HepG2 (cell line): ENCODE measurements around the gene ACOT8. TPM values are rescaled to one million over a fixed set of nuclear protein-coding genes. Genes with fewer than 3 reads are reported as not detected.

Source experiments
- ATF7 ChIP-seq, 2 experiments: fragments of 450-650 bp in 1 of 2; sonication (generic) in 1 of 2; formaldehyde crosslinking in 1 of 2; IDR thresholded peaks; 2 replicates each; pipeline versions ENCODE4 v1.4.0 to v1.6.1; 2016 to 2020; ENCODE audit warnings: antibody characterized with exemption in 1 of 2, mild to moderate bottlenecking in 1 of 2, missing genetic modification reagents in 1 of 2
- CREB3 ChIP-seq: sonication (generic); formaldehyde crosslinking; IDR thresholded peaks from 2 replicates; pipeline ENCODE4 v1.5.0; 2020; ENCODE audit warnings: missing genetic modification reagents
- DRAP1 ChIP-seq: IDR thresholded peaks from 2 replicates; pipeline ENCODE4 v1.6.1; 2016; ENCODE audit warnings: missing genetic modification reagents, missing compliant biosample characterization
- KAT7 ChIP-seq: IDR thresholded peaks from 2 replicates; pipeline ENCODE4 v1.6.1; 2018; ENCODE audit warnings: borderline replicate concordance, missing compliant biosample characterization
- KDM4B ChIP-seq: sonication (generic); formaldehyde crosslinking; IDR thresholded peaks from 2 replicates; pipeline ENCODE4 v1.4.0; 2020; ENCODE audit warnings: missing genetic modification reagents
- MEIS1 ChIP-seq: sonication (generic); formaldehyde crosslinking; IDR thresholded peaks from 2 replicates; pipeline ENCODE4 v1.9.0; 2021; ENCODE audit warnings: mild to moderate bottlenecking, missing genetic modification reagents, moderate library complexity, borderline replicate concordance
- POLR2AphosphoS5 ChIP-seq: IDR thresholded peaks from 2 replicates; pipeline ENCODE4 v1.6.1; 2012; ENCODE audit warnings: low read depth, low read length
- PRDM10 ChIP-seq: sonication (generic); formaldehyde crosslinking; IDR thresholded peaks from 2 replicates; pipeline ENCODE4 v1.4.0; 2020; ENCODE audit warnings: low read depth, missing genetic modification reagents
- PRPF4 ChIP-seq: fragments of 200-400 bp; formaldehyde crosslinking; IDR thresholded peaks from 2 replicates; pipeline ENCODE4 v1.6.1; 2016; ENCODE audit warnings: low read length, low read depth; ENCODE audit not compliant: poor library complexity, severe bottlenecking
- RCOR2 ChIP-seq: IDR thresholded peaks from 2 replicates; pipeline ENCODE4 v1.6.1; 2016; ENCODE audit warnings: missing biosample characterization, missing genetic modification reagents
- SIN3B ChIP-seq: fragments of 150-350 bp; IDR thresholded peaks from 2 replicates; pipeline ENCODE4 v1.6.1; 2014; ENCODE audit warnings: low read length
- ZBTB34 ChIP-seq: sonication (generic); formaldehyde crosslinking; IDR thresholded peaks from 2 replicates; pipeline ENCODE4 v1.8.0; 2022; ENCODE audit warnings: mild to moderate bottlenecking, missing genetic modification reagents
- ZNF12 ChIP-seq: sonication (generic); formaldehyde crosslinking; IDR thresholded peaks from 2 replicates; pipeline ENCODE4 v1.5.0; 2020; ENCODE audit warnings: missing genetic modification reagents
- ZNF326 ChIP-seq: sonication (generic); formaldehyde crosslinking; IDR thresholded peaks from 2 replicates; pipeline ENCODE4 v1.4.0; 2020; ENCODE audit warnings: missing genetic modification reagents, borderline replicate concordance
- ZNF563 ChIP-seq: sonication (generic); formaldehyde crosslinking; IDR thresholded peaks from 2 replicates; pipeline ENCODE4 v1.8.0; 2022; ENCODE audit warnings: mild to moderate bottlenecking, moderate library complexity, missing genetic modification reagents
- ZNF724P ChIP-seq: sonication (generic); formaldehyde crosslinking; IDR thresholded peaks from 2 replicates; pipeline ENCODE4 v1.8.0; 2022; ENCODE audit warnings: missing genetic modification reagents, borderline replicate concordance
- ZNF746 ChIP-seq: sonication (generic); formaldehyde crosslinking; IDR thresholded peaks from 2 replicates; pipeline ENCODE4 v1.8.0; 2022; ENCODE audit warnings: mild to moderate bottlenecking, missing genetic modification reagents
- polyA plus RNA-seq, 8 experiments: library from polyadenylated mRNA; depleted of rRNA in 3 of 8; stranded (reverse) in 7 of 8; unstranded in 1 of 8; fragments of >200 nt; fragmentation: Illumina TruSeq in 4 of 8; extraction: Trizol in 4 of 8; gene quantifications; 2 replicates each; pipeline versions ENCODE4 v1.2.1 to v1.2.3, GENCODE V29; 2011 to 2016; ENCODE audit warnings: low read depth in 4 of 8, missing spikeins in 1 of 8, mixed read lengths in 1 of 8; ENCODE audit not compliant: insufficient read depth in 1 of 8
- total RNA-seq, 5 experiments: library from RNA; depleted of rRNA; stranded (reverse); fragments of >200 nt; fragmentation: Illumina TruSeq; extraction: Trizol; gene quantifications; 2 replicates each; pipeline ENCODE4 v1.2.3, GENCODE V29; 2016; ENCODE audit warnings: low read depth in 1 of 5

Gene ACOT8
- total and polyA plus RNA-seq, 2 of the 13 experiments (the other 11 are each of a cell fraction or from before 2014, with no cell fraction given), result 31.4 to 45.5 TPM

GRCh38 chr20:45863543-45864470 lies 6.6 kb upstream of the ACOT8 start (continued):
- TF ChIP-seq ZNF746 (CRISPR knock-in tag) (no peak), KDM4B (CRISPR knock-in tag) (no peak), ZNF326 (CRISPR knock-in tag) (no peak), ATF7 (IDR thresholded peaks at IDR 0.05) (no peak), ATF7 (CRISPR knock-in tag; IDR thresholded peaks at IDR 0.05) (no peak), RCOR2 (CRISPR knock-in tag) (peak; percentile 57; the same call in 1 of the 2 replicates), PRDM10 (CRISPR knock-in tag) (0 out of 2 replicates have a peak, but pooled peaks have one; percentile 29), ZNF563 (CRISPR knock-in tag) (0 out of 2 replicates have a peak, but pooled peaks have one; percentile 63), ZNF724P (CRISPR knock-in tag) (no peak), PRPF4 (no peak), CREB3 (CRISPR knock-in tag) (no peak), ZBTB34 (CRISPR knock-in tag) (no peak), ZNF12 (0 out of 2 replicates have a peak, but pooled peaks have one; percentile 34), POLR2AphosphoS5 (no peak; the same call in 1 of the 2 replicates), MEIS1 (CRISPR knock-in tag) (no peak), KAT7 (CRISPR knock-in tag) (no peak; the same call in 1 of the 2 replicates), DRAP1 (CRISPR knock-in tag) (peak; percentile 77), SIN3B (no peak)
